Activated CD4-positive, alpha-beta T cell treated with anti-CD3 and anti-CD28 coated beads, Interleukin-2, amount 50 U/mL, for 24 hours (primary cell): ENCODE results near the gene ANGPTL4.
A peak's percentile ranks its signal among the peaks of the same experiment; 100 is the strongest.

ENCODE experiments used
- DNase-seq, 2 donors: peaks; one replicate each; pipeline ENCODE4 v3.0.0-alpha.2; 2020; ENCODE audit warnings: low read depth in 1 of 2, low spot score in 1 of 2

The ANGPTL4 gene

GRCh38 chr19:8412783-8413628 lies 49.1 kb downstream of the ANGPTL4 start, which contains the start of gene MARCHF2:
TSS of gene MARCHF2 (plus strand) at chr19:8413305. CDS start at chr19:8421841, 8,536 bp downstream.
- DNase-seq, result peak; percentile 90 to 98

DNA sequence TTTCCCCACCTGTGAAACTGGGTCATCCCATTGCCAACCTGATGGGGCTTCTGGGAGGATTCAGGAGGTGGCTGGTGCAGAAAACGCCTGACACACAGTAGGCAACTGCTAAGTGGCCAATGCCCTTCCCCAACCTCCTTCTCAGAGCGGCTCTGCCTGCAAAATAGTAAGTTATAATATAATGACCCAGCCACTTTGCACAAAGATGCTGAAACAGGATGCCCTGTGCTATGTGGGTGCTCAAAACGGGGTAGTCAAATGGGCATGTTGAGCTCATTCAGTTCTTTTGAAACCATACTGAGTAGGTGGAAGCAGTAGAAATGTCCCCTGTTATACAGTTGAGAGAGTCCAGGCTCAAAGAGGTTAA lies 49.7 kb downstream of the ANGPTL4 start:
- DNase-seq, result no peak

DNA sequence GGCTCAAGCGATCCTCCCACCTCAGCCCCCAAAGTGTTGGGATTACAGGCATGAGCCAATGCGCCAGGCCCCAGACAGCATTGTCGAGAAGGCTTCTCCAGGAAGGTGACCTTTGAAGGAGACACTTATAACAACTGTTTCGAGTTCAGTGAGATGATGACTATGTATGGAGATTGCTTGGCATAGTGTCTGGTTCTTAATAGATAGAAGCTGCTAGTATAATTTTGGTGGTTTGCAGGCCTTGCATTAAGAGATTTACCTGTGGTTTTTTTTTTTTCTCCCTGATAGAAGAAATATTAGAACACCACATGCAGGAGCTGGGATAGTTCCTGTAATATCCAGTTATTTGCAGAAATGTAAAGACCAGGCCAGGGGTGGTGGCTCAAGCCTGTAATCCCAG lies 52.8 kb downstream of the ANGPTL4 start:
- no peak for DNase-seq

- no peak for DNase-seq
Observed at GRCh38 chr19:8421484-8422461, 57.8 kb downstream of the ANGPTL4 start.

- DNase-seq, result no peak
Observed at GRCh38 chr19:8423817-8424223, 59.9 kb downstream of the ANGPTL4 start.
